ENCODE results near the gene DALRD3. TPM values are rescaled to one million over a fixed set of nuclear protein-coding genes. Genes with fewer than 3 reads are reported as not detected.

The DALRD3 gene
- polyA plus RNA-seq, 1 of the 3 experiments (the other 2 are of a cell fraction): 82.7 TPM

DNA sequence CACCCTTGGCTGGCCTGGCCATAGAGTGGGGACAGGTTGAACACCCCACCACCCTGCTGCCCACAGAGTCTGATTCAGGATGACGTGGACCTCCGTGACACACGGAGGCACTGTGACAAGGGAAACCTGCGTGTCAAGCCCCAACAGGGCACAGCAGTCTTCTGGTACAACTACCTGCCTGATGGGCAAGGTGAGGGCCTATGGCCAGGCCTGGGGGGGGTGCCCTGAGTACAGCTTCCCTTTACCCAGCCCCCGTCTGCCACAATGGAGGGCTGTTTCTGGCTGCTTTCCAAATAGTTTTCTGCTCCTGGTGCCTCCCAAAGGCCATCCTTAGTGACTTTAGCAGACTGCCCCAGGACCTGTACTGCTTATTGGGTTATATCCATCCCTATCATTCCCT is 12.4 kb downstream of the DALRD3 start:
- WGBS (ENCODE audit: low lambda C conversion rate): 90% methylated on average over 2 of the region's 5 CpGs
- Histone ChIP-seq H3K27me3 (ENCODE audit: insufficient read depth) (no peaks in the 10 kb centered on the region), H3K9me3 (no peaks in the 10 kb centered on the region), H3K4me2 (peak overlapping the region; percentile 100), H3K4me3 (ENCODE audit: low read depth in 2 of 2, low read length in 1 of 2) (peak overlapping the region; percentile 78 to 97), H3K36me3 (replicated peaks in 1 of 2; ENCODE audit: control insufficient read depth in 1 of 2, insufficient read depth in 2 of 2, low read length in 1 of 2) (peaks cover 0 to 4% of the 10 kb centered on the region in 2 experiments), H2AFZ (ENCODE audit: low read depth) (no peak overlapping the region), H3K9me2 (no peaks in the 10 kb centered on the region), H3F3A (replicated peaks; ENCODE audit: insufficient read depth) (peaks cover 3% of the 10 kb centered on the region), H3K4me1 (ENCODE audit: control insufficient read depth in 1 of 2, insufficient read depth in 2 of 2, low read depth in 1 of 2, low read length in 1 of 2) (peaks cover 0 to 21% of the 10 kb centered on the region in 2 experiments; a peak in 2 of 4 replicates), H3K27ac (ENCODE audit: low read depth in 2 of 2, low read length in 1 of 2) (peak overlapping the region; percentile 92 to 96), H3K79me2 (ENCODE audit: insufficient read depth) (peaks cover 46% of the 10 kb centered on the region), H3K9ac (peak overlapping the region; percentile 100), H4K20me1 (ENCODE audit: insufficient read depth) (peaks cover 28% of the 10 kb centered on the region)
- ChIA-PET POLR2A (interaction anchor here (2.2 to 4.4 kb wide), 5 partner anchors 9 to 88 kb away, joined by 13 to 80 read pairs (median 17); partner anchors contain the start of genes IMPDH2, NDUFAF3 and QRICH1), CTCF (interaction anchor here (0.5 to 4.4 kb wide), 5 partner anchors 9 to 47 kb away, joined by 3 to 39 read pairs (median 14); partner anchors contain the start of gene NDUFAF3)
- no peak for DNase-seq
- TF ChIP-seq, protein P1, sequence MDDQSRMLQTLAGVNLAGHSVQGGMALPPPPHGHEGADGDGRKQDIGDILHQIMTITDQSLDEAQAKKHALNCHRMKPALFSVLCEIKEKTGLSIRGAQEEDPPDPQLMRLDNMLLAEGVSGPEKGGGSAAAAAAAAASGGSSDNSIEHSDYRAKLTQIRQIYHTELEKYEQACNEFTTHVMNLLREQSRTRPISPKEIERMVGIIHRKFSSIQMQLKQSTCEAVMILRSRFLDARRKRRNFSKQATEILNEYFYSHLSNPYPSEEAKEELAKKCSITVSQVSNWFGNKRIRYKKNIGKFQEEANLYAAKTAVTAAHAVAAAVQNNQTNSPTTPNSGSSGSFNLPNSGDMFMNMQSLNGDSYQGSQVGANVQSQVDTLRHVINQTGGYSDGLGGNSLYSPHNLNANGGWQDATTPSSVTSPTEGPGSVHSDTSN (IDR thresholded peaks at IDR 0.05): no peak
- no peak for TF ChIP-seq TAF1 (IDR thresholded peaks at IDR 0.05; ENCODE audit: borderline replicate concordance, low read depth, low read length)

DNA sequence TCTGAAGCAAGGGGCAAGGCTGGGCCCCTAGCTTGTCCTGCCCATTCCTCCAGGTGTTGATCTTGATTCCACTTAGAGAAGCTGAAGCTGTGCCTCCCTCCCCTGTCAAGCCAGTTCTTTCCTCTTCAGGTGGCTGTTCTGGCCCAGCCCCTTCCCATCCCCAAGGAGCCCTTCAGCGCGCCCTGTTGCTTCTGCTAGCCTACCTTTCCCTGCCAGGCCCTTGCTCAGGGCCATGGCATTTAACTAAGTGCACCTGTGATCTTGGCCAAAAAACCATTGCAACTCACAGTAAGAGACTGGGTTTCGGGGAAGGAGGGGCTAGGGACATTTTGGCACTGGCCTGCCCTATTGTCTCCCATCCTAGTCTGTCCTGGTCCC is 13.1 kb downstream of the DALRD3 start:
- H3K27me3 ChIP-seq (ENCODE audit: insufficient read depth): no peaks in the 10 kb centered on the region
- ChIA-PET POLR2A (interaction anchor here (4.3 kb wide), 1 partner anchor 8 kb away, joined by 44 read pairs; no protein-coding TSS in a partner anchor), CTCF (interaction anchor here (1.8 to 4.4 kb wide), 2 partner anchors 9 to 18 kb away, joined by 5 to 29 read pairs; no protein-coding TSS in a partner anchor)
- H3K9me3 ChIP-seq: no peaks in the 10 kb centered on the region
- H3K4me3 ChIP-seq (ENCODE audit: low read depth in 2 of 2, low read length in 1 of 2): no peak overlapping the region
- no peak overlapping the region for H3K27ac ChIP-seq (ENCODE audit: low read depth in 2 of 2, low read length in 1 of 2)
- H3K9ac ChIP-seq: no peak overlapping the region
- H3K79me2 ChIP-seq (ENCODE audit: insufficient read depth): peaks cover 39% of the 10 kb centered on the region
- DNase-seq: no peak
- TF ChIP-seq GABPA (IDR thresholded peaks at IDR 0.05; ENCODE audit: low read depth) (no peak), EZH2phosphoT487 (IDR thresholded peaks at IDR 0.05; ENCODE audit: borderline replicate concordance, low read depth) (no peak), GATA2 (CRISPR knock-in tag; IDR thresholded peaks at IDR 0.05) (no peak), SIN3A (IDR thresholded peaks at IDR 0.05; ENCODE audit: borderline replicate concordance, low read depth, low read length) (no peak), RCOR1 (IDR thresholded peaks at IDR 0.05; ENCODE audit: low read length) (no peak), FOXM1 (IDR thresholded peaks at IDR 0.05; ENCODE audit: low read depth) (no peak), JUND (IDR thresholded peaks at IDR 0.05) (no peak), MXI1 (IDR thresholded peaks at IDR 0.05; ENCODE audit: low read depth, low read length) (no peak), TEAD4 (IDR thresholded peaks at IDR 0.05; ENCODE audit: borderline replicate concordance, insufficient read depth) (no peak), POLR2AphosphoS5 (IDR thresholded peaks at IDR 0.05; ENCODE audit: low read depth, low read length) (no peak), CHD2 (IDR thresholded peaks at IDR 0.05; ENCODE audit: low read length, partially characterized antibody) (no peak), EP300 (IDR thresholded peaks at IDR 0.05; ENCODE audit: borderline replicate concordance in 1 of 2, low read depth in 1 of 2, low read length in 1 of 2) (no peak), NRF1 (IDR thresholded peaks at IDR 0.05; ENCODE audit: low read depth, low read length) (no peak)
- TF ChIP-seq, protein P2, sequence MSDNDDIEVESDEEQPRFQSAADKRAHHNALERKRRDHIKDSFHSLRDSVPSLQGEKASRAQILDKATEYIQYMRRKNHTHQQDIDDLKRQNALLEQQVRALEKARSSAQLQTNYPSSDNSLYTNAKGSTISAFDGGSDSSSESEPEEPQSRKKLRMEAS (IDR thresholded peaks at IDR 0.05; ENCODE audit: low read depth): no peak
- TF ChIP-seq, protein P3, sequence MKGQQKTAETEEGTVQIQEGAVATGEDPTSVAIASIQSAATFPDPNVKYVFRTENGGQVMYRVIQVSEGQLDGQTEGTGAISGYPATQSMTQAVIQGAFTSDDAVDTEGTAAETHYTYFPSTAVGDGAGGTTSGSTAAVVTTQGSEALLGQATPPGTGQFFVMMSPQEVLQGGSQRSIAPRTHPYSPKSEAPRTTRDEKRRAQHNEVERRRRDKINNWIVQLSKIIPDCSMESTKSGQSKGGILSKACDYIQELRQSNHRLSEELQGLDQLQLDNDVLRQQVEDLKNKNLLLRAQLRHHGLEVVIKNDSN (IDR thresholded peaks at IDR 0.05; ENCODE audit: borderline replicate concordance, low read depth): no peak
- TF ChIP-seq, protein P4, sequence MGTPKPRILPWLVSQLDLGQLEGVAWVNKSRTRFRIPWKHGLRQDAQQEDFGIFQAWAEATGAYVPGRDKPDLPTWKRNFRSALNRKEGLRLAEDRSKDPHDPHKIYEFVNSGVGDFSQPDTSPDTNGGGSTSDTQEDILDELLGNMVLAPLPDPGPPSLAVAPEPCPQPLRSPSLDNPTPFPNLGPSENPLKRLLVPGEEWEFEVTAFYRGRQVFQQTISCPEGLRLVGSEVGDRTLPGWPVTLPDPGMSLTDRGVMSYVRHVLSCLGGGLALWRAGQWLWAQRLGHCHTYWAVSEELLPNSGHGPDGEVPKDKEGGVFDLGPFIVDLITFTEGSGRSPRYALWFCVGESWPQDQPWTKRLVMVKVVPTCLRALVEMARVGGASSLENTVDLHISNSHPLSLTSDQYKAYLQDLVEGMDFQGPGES (IDR thresholded peaks at IDR 0.05; ENCODE audit: low read depth, low read length): no peak
- TF ChIP-seq, protein P5, sequence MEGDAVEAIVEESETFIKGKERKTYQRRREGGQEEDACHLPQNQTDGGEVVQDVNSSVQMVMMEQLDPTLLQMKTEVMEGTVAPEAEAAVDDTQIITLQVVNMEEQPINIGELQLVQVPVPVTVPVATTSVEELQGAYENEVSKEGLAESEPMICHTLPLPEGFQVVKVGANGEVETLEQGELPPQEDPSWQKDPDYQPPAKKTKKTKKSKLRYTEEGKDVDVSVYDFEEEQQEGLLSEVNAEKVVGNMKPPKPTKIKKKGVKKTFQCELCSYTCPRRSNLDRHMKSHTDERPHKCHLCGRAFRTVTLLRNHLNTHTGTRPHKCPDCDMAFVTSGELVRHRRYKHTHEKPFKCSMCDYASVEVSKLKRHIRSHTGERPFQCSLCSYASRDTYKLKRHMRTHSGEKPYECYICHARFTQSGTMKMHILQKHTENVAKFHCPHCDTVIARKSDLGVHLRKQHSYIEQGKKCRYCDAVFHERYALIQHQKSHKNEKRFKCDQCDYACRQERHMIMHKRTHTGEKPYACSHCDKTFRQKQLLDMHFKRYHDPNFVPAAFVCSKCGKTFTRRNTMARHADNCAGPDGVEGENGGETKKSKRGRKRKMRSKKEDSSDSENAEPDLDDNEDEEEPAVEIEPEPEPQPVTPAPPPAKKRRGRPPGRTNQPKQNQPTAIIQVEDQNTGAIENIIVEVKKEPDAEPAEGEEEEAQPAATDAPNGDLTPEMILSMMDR (IDR thresholded peaks at IDR 0.05): no peak
- H3K4me1 ChIP-seq (ENCODE audit: control insufficient read depth in 1 of 2, insufficient read depth in 2 of 2, low read depth in 1 of 2, low read length in 1 of 2): peaks cover 0 to 21% of the 10 kb centered on the region in 2 experiments; a peak in 2 of 4 replicates
- WGBS (ENCODE audit: low lambda C conversion rate): 100% methylated on average over 3 of the region's 3 CpGs
- H3F3A ChIP-seq (replicated peaks; ENCODE audit: insufficient read depth): peaks cover 3% of the 10 kb centered on the region
- H3K4me2 ChIP-seq: no peak overlapping the region
- no peak overlapping the region for H2AFZ ChIP-seq (ENCODE audit: low read depth)
- H3K36me3 ChIP-seq (replicated peaks in 1 of 2; ENCODE audit: control insufficient read depth in 1 of 2, insufficient read depth in 2 of 2, low read length in 1 of 2): peaks cover 0 to 4% of the 10 kb centered on the region in 2 experiments
- peaks cover 21% of the 10 kb centered on the region for H4K20me1 ChIP-seq (ENCODE audit: insufficient read depth)
- H3K9me2 ChIP-seq: no peaks in the 10 kb centered on the region

Data from SK-N-SH (cell line).